ENCODE measurements around the gene CLIP3.

Gene CLIP3

DNA sequence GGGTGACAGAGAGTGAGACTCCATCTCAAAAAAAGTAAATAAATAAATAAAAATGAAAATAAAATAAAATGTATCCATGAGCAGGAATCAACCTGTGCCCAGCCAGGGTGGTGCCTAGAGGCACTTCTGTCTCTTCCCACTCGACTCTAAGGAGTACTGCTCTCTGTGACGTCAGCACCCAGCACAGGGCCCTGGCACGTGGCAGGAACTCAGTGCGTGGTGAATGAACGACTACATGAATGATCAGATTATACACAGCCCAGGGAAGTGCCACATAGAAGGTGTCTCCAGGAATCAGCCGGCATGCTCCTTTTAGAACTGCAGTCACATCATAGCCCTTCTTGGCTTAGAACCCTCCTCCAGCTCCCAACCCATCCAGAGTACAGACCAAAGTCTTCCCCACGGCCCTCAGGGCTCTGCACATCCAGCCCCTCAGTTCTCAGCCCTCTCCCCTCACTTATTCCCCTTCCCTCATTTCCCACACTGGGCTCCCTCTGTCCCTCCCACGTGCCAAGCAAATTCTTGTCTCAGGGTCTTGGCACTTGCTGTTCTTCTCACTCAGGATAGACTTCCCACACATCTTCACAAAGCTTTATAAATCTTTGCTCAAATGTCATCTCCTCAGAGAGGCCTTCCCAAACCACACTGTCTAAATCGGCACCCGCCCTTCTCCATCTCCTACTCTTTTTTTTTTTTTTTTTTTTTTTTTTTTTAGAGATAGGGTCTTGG, 4.2 kb downstream of the CLIP3 start:
- no peak for TF ChIP-seq POLR2A (IDR thresholded peaks at IDR 0.05; ENCODE audit: low read depth, low read length)
- no peak for DNase-seq (ENCODE audit: insufficient read length, low spot score)
- FAIRE-seq: no peak

DNA sequence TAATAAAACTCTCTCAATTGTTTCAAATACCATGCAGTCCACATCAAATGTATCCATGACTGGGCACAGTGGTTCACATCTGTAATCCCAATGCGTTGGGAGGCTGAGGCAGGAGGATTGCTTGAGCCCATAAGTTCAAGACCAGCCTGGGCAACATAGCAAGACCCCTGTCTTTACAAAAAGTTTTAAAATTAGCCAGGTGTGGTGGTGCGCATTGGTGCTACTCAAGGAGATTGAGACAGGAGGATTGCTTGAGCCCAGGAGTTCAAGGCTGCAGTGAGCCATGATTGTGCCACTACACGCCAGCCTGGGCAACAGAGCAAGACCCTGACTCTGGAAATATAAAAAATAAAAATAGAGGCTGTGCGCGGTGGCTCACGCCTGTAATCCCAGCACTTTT, 5.0 kb downstream of the CLIP3 start:
- no peak for FAIRE-seq
- no peak for DNase-seq (ENCODE audit: insufficient read length, low spot score)
- no peak for TF ChIP-seq POLR2A (IDR thresholded peaks at IDR 0.05; ENCODE audit: low read depth, low read length)

DNA sequence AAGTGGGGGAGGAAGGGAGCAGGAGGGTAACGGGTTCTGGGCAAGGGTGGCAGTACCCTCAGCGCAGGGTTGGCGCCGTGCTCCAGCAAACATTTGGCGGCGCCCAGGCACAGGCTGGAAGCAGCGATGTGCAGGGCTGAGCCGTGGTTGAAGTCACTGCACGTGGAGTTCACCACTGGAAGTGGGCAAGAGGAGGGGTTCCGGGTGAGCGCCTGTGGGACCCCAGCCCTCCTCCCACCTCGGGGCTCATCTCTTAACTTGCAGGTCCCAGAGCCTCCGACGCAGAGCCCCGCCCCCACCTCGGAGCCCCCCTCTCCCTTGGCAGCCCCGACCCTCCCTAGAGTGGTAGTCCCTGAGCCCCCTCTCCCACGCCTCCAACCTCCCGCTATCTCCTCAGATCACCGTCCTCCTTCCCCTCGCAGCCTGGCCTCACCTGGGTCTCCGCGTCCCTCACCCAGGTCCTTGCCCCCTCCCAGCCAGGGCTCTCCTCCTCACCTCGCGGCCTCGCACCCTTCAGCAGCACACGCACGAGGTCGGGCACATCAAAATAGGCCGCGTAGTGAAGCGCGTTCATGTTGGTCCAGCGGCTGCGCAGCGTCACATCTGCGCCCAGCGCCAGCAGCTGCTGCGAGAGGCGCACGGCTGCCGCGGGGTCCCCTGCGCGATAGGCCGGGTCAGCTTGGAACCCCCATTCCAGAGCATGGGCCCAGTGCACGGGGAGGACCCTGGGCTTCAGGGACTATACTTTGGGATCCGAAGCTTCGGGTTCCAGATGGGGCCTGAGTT, 6.4 kb downstream of the CLIP3 start:
- TF ChIP-seq POLR2A (IDR thresholded peaks at IDR 0.05; ENCODE audit: low read depth, low read length): no peak
- FAIRE-seq: no peak

DNA sequence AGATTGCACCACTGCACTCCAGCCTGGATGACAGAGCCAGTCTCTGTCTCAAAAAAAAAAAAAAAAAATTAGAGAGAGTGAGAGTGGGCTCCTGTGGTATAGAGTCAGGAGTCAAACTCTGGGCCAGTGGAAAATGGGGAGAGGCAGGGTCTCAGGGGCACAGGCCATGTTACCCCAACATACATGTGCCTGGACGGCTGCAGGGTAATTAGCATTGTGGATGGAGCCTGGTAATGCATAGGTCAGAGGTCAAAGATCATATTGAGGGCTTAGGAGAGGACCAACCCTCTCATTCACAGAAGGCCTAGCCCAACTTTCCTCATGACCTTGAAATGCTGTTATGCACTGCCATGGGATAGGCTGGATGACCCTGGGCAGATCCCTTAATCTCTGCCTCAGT, 7.1 kb downstream of the CLIP3 start:
- no peak for DNase-seq (ENCODE audit: insufficient read length, low spot score)
- no peak for TF ChIP-seq POLR2A (IDR thresholded peaks at IDR 0.05; ENCODE audit: low read depth, low read length)
- no peak for FAIRE-seq

More for the DNA sequence above, 6.4 kb downstream of the CLIP3 start:
- no peak for DNase-seq (ENCODE audit: insufficient read length, low spot score)

- no peak for TF ChIP-seq POLR2A (IDR thresholded peaks at IDR 0.05; ENCODE audit: low read depth, low read length)
- DNase-seq (ENCODE audit: insufficient read length, low spot score) (no peak), FAIRE-seq (no peak)
Measured at GRCh38 chr19:36023432-36023831, 9.2 kb downstream of the CLIP3 start.

DNA sequence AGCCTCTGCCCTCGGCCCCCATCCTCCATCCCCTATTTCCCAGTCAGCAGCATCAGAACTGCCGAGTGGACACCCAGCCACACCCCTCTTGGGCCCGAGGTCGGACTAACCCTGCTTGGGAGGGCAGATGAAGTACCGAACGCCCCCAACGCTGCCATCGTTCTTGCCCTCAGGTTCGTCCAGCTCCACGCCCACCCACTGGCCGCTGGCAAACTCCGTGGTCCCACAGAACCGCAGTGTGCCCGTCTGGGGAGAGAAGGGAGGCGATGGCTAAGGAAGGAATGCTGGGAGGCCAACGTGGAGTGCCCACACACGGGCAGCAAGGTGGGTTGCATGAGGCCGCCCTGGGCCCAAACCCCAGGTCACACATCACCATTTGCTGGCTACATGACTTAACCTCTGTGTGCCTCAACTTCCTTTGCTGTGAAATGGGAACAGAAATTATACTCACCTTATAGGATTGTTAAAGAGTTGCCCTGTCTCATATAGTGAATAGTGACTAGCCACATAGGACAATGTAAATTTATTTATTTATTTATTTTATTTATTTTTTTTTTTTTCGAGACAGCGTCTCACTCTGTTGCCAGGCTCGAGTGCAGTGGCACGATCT, 13.5 kb downstream of the CLIP3 start:
- no peak for TF ChIP-seq POLR2A (IDR thresholded peaks at IDR 0.05; ENCODE audit: low read depth, low read length)
- FAIRE-seq: no peak

DNA sequence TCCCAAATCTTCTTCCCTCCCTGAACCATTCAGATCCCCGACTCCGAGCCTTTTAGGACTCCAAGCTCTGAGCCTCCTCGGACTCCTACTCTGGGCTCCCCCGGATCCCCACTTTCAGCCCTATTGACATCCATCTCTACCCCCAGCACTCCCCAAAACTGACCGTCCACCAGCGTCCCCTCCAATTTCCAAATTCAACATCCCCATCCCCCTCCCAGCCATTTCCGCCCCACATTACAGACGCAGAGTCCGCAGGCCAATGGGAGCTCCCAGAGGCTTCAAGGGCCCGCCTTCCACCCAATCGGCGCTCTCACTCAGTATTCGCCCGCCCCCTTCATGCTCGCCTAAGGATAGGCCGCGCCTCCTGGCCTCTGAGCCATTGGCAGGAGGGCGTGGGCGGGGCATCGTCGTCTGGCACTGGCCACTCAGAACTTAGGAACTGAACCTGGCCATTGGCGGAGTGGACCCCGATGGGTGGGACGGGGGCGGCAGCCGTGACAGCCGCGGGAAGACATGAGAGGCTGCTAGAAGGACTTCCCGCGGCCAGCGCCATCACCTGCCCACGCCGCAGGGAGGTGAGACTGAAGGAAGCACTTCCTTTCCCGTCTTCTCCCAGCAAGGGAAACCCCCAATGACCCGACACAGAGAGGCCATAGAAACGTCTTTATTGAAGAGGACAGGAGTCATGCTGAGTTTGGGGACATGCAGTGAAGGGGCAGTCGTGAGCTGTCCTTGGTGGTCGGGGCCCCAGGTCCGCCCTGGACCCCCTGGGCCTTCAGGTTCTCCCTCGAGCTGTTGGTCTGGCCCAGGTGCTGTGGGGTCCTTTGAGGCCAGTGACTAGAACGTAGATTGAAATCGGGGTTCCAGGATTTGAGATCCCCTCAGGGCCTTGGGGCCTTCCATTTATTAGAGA, 18.4 kb downstream of the CLIP3 start, which contains the start of gene ALKBH6:
Gene ALKBH6 (minus strand): TSS at position 202 of the 913 bp plus-strand sequence. CDS start 816 bp downstream, outside the sequence.
- DNase-seq (ENCODE audit: insufficient read length, low spot score): peak; percentile 100
- peak; percentile 66 for TF ChIP-seq POLR2A (IDR thresholded peaks at IDR 0.05; ENCODE audit: low read depth, low read length)
- FAIRE-seq: peak; percentile 86

More for the DNA sequence above, 13.5 kb downstream of the CLIP3 start:
- no peak for DNase-seq (ENCODE audit: insufficient read length, low spot score)

GRCh38 chr19:36013280-36014011, 19.2 kb downstream of the CLIP3 start:
- TF ChIP-seq POLR2A (IDR thresholded peaks at IDR 0.05; ENCODE audit: low read depth, low read length): no peak
- no peak for DNase-seq (ENCODE audit: insufficient read length, low spot score)
- FAIRE-seq: no peak

GRCh38 chr19:36010402-36010801, 22.3 kb downstream of the CLIP3 start:
- DNase-seq (ENCODE audit: insufficient read length, low spot score) (no peak), FAIRE-seq (no peak)
- TF ChIP-seq POLR2A (IDR thresholded peaks at IDR 0.05; ENCODE audit: low read depth, low read length): no peak

GRCh38 chr19:36009633-36010379, 22.9 kb downstream of the CLIP3 start:
- no peak for DNase-seq (ENCODE audit: insufficient read length, low spot score)
- no peak for FAIRE-seq
- TF ChIP-seq POLR2A (IDR thresholded peaks at IDR 0.05; ENCODE audit: low read depth, low read length): no peak

DNA sequence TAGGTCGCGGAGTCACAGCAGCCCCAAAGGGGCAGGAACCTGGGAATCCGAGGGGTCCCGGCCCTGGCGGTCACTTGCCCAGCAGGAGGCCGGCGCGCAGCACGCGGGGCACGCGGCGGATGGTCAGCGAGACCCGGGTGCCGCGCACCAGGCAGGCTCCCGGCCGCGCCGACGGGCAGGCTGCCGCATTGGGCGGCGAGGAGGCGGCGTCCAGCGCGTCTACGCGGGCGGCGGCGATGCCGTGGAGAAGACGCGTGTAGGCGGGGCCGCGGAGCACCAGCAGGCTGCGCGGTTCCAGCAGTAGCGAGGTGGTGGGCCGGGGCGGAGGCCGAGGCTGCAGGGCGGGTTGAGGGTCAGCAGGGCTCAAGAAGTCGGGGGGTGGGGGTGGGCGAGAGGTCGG, 23.5 kb downstream of the CLIP3 start:
- FAIRE-seq: no peak
- DNase-seq (ENCODE audit: insufficient read length, low spot score): no peak
- no peak for TF ChIP-seq POLR2A (IDR thresholded peaks at IDR 0.05; ENCODE audit: low read depth, low read length)

GRCh38 chr19:36008336-36008978, 24.2 kb downstream of the CLIP3 start, which contains the start of gene SYNE4:
Gene SYNE4 (minus strand): TSS chr19:36008813. CDS start chr19:36008681, 132 bp downstream.
- FAIRE-seq (no peak), DNase-seq (ENCODE audit: insufficient read length, low spot score) (no peak)
- no peak for TF ChIP-seq POLR2A (IDR thresholded peaks at IDR 0.05; ENCODE audit: low read depth, low read length)
